Activated naive CD4-positive, alpha-beta T cell treated with Interleukin-2 at 50 U/mL for 16 hours (primary cell): ENCODE results near the gene PHF1.
"Not testable (repeated sequence)": the region's sequence is repeated elsewhere in the genome, so short reads cannot be mapped to it uniquely, and the experiment has no call there.

Experiments
- DNase-seq: peaks from one replicate; pipeline ENCODE4 v3.0.0-alpha.2; 2020

The PHF1 gene

GRCh38 chr6:33391922-33392594 is 18.8 kb upstream of the PHF1 start:
- peak; percentile 37 for DNase-seq

- DNase-seq: no peak
These were observed 18.2 kb upstream of the PHF1 start for GRCh38 chr6:33392595-33392948.

- DNase-seq: no peak
These were observed 17.8 kb upstream of the PHF1 start for GRCh38 chr6:33392979-33393378.

- no peak for DNase-seq
These were observed 13.3 kb upstream of the PHF1 start for GRCh38 chr6:33397541-33397940.

- DNase-seq: not testable (repeated sequence)
These were observed 12.2 kb upstream of the PHF1 start for GRCh38 chr6:33398601-33399000.

- DNase-seq: not testable (repeated sequence)
These were observed 10.9 kb upstream of the PHF1 start for GRCh38 chr6:33399881-33400280.

- DNase-seq: no peak
These were observed 5.9 kb upstream of the PHF1 start for GRCh38 chr6:33404884-33405283.

GRCh38 chr6:33405386-33405940 is 5.4 kb upstream of the PHF1 start:
- no peak for DNase-seq

GRCh38 chr6:33406126-33406525 is 4.7 kb upstream of the PHF1 start:
- DNase-seq: no peak

GRCh38 chr6:33407132-33407718 is 3.6 kb upstream of the PHF1 start:
- no peak for DNase-seq

- DNase-seq: peak; percentile 97
These were observed 634 bp upstream of the PHF1 start for GRCh38 chr6:33410050-33410710.

GRCh38 chr6:33411632-33412005 is 805 bp downstream of the PHF1 start:
- DNase-seq: no peak

- DNase-seq: no peak
These were observed 1.6 kb downstream of the PHF1 start for GRCh38 chr6:33412140-33413009.

- DNase-seq: no peak
These were observed 2.7 kb downstream of the PHF1 start for GRCh38 chr6:33413241-33414120.

GRCh38 chr6:33414592-33415271 is 3.9 kb downstream of the PHF1 start:
- no peak for DNase-seq

GRCh38 chr6:33415831-33416230 is 5.0 kb downstream of the PHF1 start:
- no peak for DNase-seq

- DNase-seq: peak; percentile 58
These were observed 5.7 kb downstream of the PHF1 start for GRCh38 chr6:33416386-33417127.

GRCh38 chr6:33417128-33417902 is 6.5 kb downstream of the PHF1 start:
- no peak for DNase-seq

- DNase-seq: peak; percentile 99
These were observed 7.3 kb downstream of the PHF1 start, which contains the start of gene CUTA for GRCh38 chr6:33417903-33418689. Gene CUTA (minus strand): TSS chr6:33418107. CDS start chr6:33418000, 107 bp downstream.
